OCI-LY1 (cell line): ENCODE results near the gene LCMT1.

ENCODE experiments used
- H2AFZ ChIP-seq: fragments of 200-600 bp; sonication (generic), shearing (Covaris generic); 2 replicates; pipeline ENCODE4 v1.6.0; 2014; ENCODE audit warnings: antibody characterized with exemption, mild to moderate bottlenecking, low read length
- H3F3A ChIP-seq: fragments of 200-600 bp; sonication (generic), shearing (Covaris generic); 2 replicates; pipeline ENCODE4 v1.6.0; 2014; ENCODE audit warnings: mild to moderate bottlenecking, antibody characterized with exemption, low read length, moderate library complexity; ENCODE audit not compliant: insufficient read depth
- H3K27ac ChIP-seq: fragments of 200-600 bp; sonication (generic); 2 replicates; pipeline ENCODE4 v1.5.1; 2014; ENCODE audit warnings: low read length, mixed run types, mild to moderate bottlenecking, low read depth; ENCODE audit not compliant: poor library complexity, severe bottlenecking
- H3K27me3 ChIP-seq: fragments of 200-600 bp; sonication (generic); 2 replicates; pipeline ENCODE4 v1.6.0; 2014; ENCODE audit warnings: antibody characterized with exemption, mild to moderate bottlenecking, low read length, moderate library complexity; ENCODE audit not compliant: insufficient read depth
- H3K36me3 ChIP-seq: fragments of 200-600 bp; sonication (generic); 2 replicates; pipeline ENCODE4 v1.6.1; 2014; ENCODE audit warnings: mild to moderate bottlenecking, antibody characterized with exemption, low read length, moderate library complexity, mixed read lengths; ENCODE audit not compliant: insufficient read depth
- H3K4me1 ChIP-seq: fragments of 200-600 bp; sonication (generic); 2 replicates; pipeline ENCODE4 v1.5.1; 2014; ENCODE audit warnings: mild to moderate bottlenecking, low read length, moderate library complexity; ENCODE audit not compliant: insufficient read depth, severe bottlenecking
- H3K4me2 ChIP-seq: fragments of 200-600 bp; sonication (generic), shearing (Covaris generic); 2 replicates; pipeline ENCODE4 v1.6.1; 2014; ENCODE audit warnings: low read length
- H3K4me3 ChIP-seq: fragments of 200-600 bp; sonication (generic); 2 replicates; pipeline ENCODE4 v1.5.1; 2014; ENCODE audit warnings: low read length, low read depth, mild to moderate bottlenecking, mixed read lengths; ENCODE audit not compliant: poor library complexity, severe bottlenecking
- H3K79me2 ChIP-seq: fragments of 200-600 bp; shearing (Covaris generic); 2 replicates; pipeline ENCODE4 v1.6.1; 2016; ENCODE audit warnings: mixed run types, low read length, mixed read lengths; ENCODE audit not compliant: insufficient read depth
- H3K9ac ChIP-seq: fragments of 200-600 bp; sonication (generic), shearing (Covaris generic); 2 replicates; pipeline ENCODE4 v1.6.1; 2014; ENCODE audit warnings: mild to moderate bottlenecking, low read length, mixed read lengths
- H3K9me2 ChIP-seq: fragments of 200-600 bp; sonication (generic), shearing (Covaris generic); 2 replicates; pipeline ENCODE4 v1.6.1; 2014; ENCODE audit warnings: low read depth, mild to moderate bottlenecking, low read length, mixed read lengths
- H3K9me3 ChIP-seq: fragments of 200-600 bp; shearing (Covaris generic); 2 replicates; pipeline ENCODE4 v1.6.1; 2014; ENCODE audit warnings: low read length, mixed read lengths
- H4K20me1 ChIP-seq: fragments of 200-600 bp; sonication (generic), shearing (Covaris generic); 2 replicates; pipeline ENCODE4 v1.6.0; 2016; ENCODE audit warnings: mild to moderate bottlenecking, low read length; ENCODE audit not compliant: insufficient read depth
- EZH2 ChIP-seq: fragments of 200-600 bp; sonication (generic), shearing (Covaris generic); IDR thresholded peaks from 2 replicates; pipeline ENCODE4 v1.8.0; 2017; ENCODE audit warnings: borderline replicate concordance, mixed run types, mild to moderate bottlenecking, antibody characterized with exemption, low read length, moderate library complexity, mixed read lengths
- TF ChIP-seq, protein P1 (sequence below): fragments of 200-600 bp; sonication (generic), shearing (Covaris generic); IDR thresholded peaks from 2 replicates; pipeline ENCODE4 v1.5.1; 2017; ENCODE audit warnings: mild to moderate bottlenecking, antibody characterized with exemption, low read length, moderate library complexity, mixed read lengths

LCMT1 gene

DNA sequence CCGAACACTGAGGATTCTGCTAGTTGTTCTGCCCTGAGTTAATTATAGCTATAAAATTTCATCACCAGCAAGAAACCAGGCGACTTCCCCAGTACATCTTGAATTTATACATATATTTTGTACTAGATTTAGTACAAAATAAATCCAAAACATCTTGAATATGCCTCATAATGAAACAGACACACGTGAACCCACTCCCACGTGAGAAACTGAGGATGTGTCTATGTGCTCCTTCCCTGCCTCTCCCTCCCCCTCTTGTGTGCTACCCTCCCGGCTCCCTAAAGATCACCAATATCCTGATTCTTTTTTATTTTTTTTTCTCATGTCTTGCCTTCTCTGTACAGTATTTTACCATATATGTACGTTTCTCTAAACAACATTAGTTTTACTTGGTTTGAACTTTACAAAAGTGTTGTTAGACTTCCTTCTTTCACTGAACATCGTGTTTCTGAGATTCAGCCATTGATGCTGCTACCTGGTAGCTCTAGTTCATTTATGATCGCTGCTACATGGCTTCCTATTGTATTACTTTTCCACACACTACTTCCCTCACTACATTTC is 1.1 kb upstream of the LCMT1 start:
- H3K9me2 ChIP-seq: no peaks in the 10 kb centered on the region
- TF ChIP-seq EZH2: no peak
- TF ChIP-seq, protein P1, sequence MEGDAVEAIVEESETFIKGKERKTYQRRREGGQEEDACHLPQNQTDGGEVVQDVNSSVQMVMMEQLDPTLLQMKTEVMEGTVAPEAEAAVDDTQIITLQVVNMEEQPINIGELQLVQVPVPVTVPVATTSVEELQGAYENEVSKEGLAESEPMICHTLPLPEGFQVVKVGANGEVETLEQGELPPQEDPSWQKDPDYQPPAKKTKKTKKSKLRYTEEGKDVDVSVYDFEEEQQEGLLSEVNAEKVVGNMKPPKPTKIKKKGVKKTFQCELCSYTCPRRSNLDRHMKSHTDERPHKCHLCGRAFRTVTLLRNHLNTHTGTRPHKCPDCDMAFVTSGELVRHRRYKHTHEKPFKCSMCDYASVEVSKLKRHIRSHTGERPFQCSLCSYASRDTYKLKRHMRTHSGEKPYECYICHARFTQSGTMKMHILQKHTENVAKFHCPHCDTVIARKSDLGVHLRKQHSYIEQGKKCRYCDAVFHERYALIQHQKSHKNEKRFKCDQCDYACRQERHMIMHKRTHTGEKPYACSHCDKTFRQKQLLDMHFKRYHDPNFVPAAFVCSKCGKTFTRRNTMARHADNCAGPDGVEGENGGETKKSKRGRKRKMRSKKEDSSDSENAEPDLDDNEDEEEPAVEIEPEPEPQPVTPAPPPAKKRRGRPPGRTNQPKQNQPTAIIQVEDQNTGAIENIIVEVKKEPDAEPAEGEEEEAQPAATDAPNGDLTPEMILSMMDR: no peak
- H3K27ac ChIP-seq: peak overlapping the region; percentile 70
- no peaks in the 10 kb centered on the region for H3F3A ChIP-seq
- H2AFZ ChIP-seq: peak overlapping the region; percentile 85
- H3K4me3 ChIP-seq: peak overlapping the region; percentile 77
- peak overlapping the region; percentile 89 for H3K4me2 ChIP-seq
- H4K20me1 ChIP-seq: no peaks in the 10 kb centered on the region
- H3K9ac ChIP-seq: peak overlapping the region; percentile 65
- H3K36me3 ChIP-seq: no peaks in the 10 kb centered on the region
- peaks cover 6% of the 10 kb centered on the region; the same call in 1 of the 2 replicates for H3K79me2 ChIP-seq
- H3K4me1 ChIP-seq: peaks cover 54% of the 10 kb centered on the region
- H3K9me3 ChIP-seq: no peaks in the 10 kb centered on the region
- H3K27me3 ChIP-seq: no peaks in the 10 kb centered on the region

DNA sequence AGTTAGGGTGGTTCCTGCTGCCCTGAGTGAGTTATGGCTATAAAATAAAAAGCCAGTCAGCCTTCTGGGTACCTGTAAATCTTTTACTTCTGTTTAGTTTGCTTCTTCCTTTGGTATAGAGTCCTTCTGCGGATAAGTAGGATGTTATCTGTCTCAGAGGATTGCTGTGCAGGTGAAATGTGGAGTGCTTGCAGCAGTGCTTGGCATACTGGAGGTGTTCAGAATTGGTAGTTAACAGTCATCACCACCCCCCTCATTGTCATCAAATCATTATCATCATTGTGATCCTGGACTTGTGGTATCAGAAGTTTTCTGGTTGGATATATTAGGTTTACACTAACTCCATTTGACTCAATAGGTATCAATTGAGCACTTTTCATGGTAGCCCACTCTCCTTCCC is 2.6 kb downstream of the LCMT1 start:
- peaks cover 26% of the 10 kb centered on the region for H3K4me1 ChIP-seq
- no peak overlapping the region for H3K4me2 ChIP-seq
- H3F3A ChIP-seq: no peaks in the 10 kb centered on the region
- H3K36me3 ChIP-seq: peaks cover 4% of the 10 kb centered on the region; the same call in 1 of the 2 replicates
- peaks cover 6% of the 10 kb centered on the region; the same call in 1 of the 2 replicates for H3K79me2 ChIP-seq
- H3K9me2 ChIP-seq: no peaks in the 10 kb centered on the region
- H3K9me3 ChIP-seq: no peaks in the 10 kb centered on the region
- H3K9ac ChIP-seq: no peak overlapping the region
- H3K27ac ChIP-seq: no peak overlapping the region
- no peaks in the 10 kb centered on the region for H4K20me1 ChIP-seq
- no peaks in the 10 kb centered on the region for H3K27me3 ChIP-seq
- TF ChIP-seq, protein P1: no peak
- TF ChIP-seq EZH2: no peak
- no peak overlapping the region for H2AFZ ChIP-seq
- H3K4me3 ChIP-seq: no peak overlapping the region

DNA sequence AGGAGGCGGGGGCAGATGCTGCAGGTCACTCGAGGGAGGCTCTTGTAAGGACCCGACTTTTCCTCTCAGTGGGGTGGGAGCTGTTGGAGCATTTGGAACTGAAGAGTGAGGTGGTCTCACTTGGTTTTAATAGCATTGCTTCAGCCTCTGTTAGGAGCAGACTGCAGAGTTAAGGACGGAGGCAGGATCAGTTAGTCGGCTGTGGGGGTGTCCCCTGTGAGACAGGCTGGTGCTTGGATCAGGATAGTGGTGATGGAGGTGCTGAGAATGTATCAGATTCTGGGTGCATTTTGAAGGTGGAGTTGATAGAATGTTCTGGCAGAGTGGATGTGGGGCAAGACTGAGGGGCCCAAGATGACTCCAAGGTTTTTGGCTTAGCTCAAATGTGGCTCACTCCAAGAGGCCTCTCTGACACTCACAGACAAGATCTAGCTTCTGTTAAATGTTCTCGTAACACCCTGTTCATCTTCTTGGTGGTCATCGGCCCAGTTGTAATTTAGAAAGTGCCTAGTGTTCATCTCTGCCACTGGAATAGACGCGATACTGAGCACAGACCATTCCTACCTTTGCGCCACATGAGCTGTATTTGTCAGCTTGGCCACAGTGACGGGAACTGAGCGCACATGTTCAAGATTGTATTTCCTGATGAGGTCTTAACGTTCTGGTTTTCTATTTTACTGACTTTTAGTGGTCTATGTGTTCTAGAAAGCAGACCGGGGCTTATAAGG is 7.5 kb downstream of the LCMT1 start:
- H2AFZ ChIP-seq: no peak overlapping the region
- no peaks in the 10 kb centered on the region for H3K4me1 ChIP-seq
- H3K9me2 ChIP-seq: no peaks in the 10 kb centered on the region
- H3K36me3 ChIP-seq: peaks cover 4% of the 10 kb centered on the region; the same call in 1 of the 2 replicates
- no peaks in the 10 kb centered on the region for H3K9me3 ChIP-seq
- no peaks in the 10 kb centered on the region for H3K27me3 ChIP-seq
- H3K79me2 ChIP-seq: 0 out of 2 replicates have a peak, but pooled peaks cover 3% of the 10 kb centered on the region
- H3F3A ChIP-seq: no peaks in the 10 kb centered on the region
- no peak overlapping the region for H3K27ac ChIP-seq
- no peak overlapping the region for H3K9ac ChIP-seq
- TF ChIP-seq EZH2: no peak
- TF ChIP-seq, protein P1: no peak
- no peak overlapping the region for H3K4me3 ChIP-seq
- no peak overlapping the region for H3K4me2 ChIP-seq
- H4K20me1 ChIP-seq: no peaks in the 10 kb centered on the region
